Astrocyte of the spinal cord (primary cell): ENCODE measurements around the gene KL.

Experiments used
- DNase-seq: peaks from one replicate; pipeline ENCODE4 v3.0.0; 2011; ENCODE audit warnings: low read depth, low spot score
- H3K4me3 ChIP-seq: 2 replicates; pipeline ENCODE4 v1.5.1; 2011; ENCODE audit warnings: low read depth, mild to moderate bottlenecking, low read length, moderate library complexity
- CTCF ChIP-seq: IDR thresholded peaks from 2 replicates; pipeline ENCODE4 v1.5.1; 2012; ENCODE audit warnings: low read depth, mild to moderate bottlenecking, low read length, inconsistent platforms
- in situ Hi-C: cut with HindIII; loops from 2 replicates; pipeline ENCODE4 v1.10.0; 2017; ENCODE audit warnings: low sequenced_read_pairs

Gene KL

GRCh38 chr13:33017323-33017929 is 1.2 kb downstream of the KL start:
- in situ Hi-C loops, result no loop called here
- no peak overlapping the region for H3K4me3 ChIP-seq
- peak; percentile 35 for TF ChIP-seq CTCF
- DNase-seq, result peak; percentile 30

GRCh38 chr13:33018886-33019285 is 2.7 kb downstream of the KL start:
- no peak for DNase-seq
- TF ChIP-seq CTCF, result no peak
- H3K4me3 ChIP-seq, result no peak overlapping the region
- in situ Hi-C loops, result no loop called here

GRCh38 chr13:33022986-33023385 is 6.8 kb downstream of the KL start:
- in situ Hi-C loops, result no loop called here
- H3K4me3 ChIP-seq, result no peak overlapping the region
- no peak for DNase-seq
- no peak for TF ChIP-seq CTCF

- in situ Hi-C loops, result no loop called here
- no peak for DNase-seq
- no peak for TF ChIP-seq CTCF
- H3K4me3 ChIP-seq, result no peak overlapping the region
Observed at GRCh38 chr13:33025220-33025744, 9.1 kb downstream of the KL start.

- no peak overlapping the region for H3K4me3 ChIP-seq
- in situ Hi-C loops, result no loop called here
- no peak for TF ChIP-seq CTCF
- DNase-seq, result no peak
Observed at GRCh38 chr13:33026489-33027152, 10.4 kb downstream of the KL start.

GRCh38 chr13:33028620-33029019 is 12.4 kb downstream of the KL start:
- TF ChIP-seq CTCF, result no peak
- in situ Hi-C loops, result no loop called here
- no peak overlapping the region for H3K4me3 ChIP-seq
- no peak for DNase-seq
